GM12801 (cell line): ENCODE measurements around the gene HK3.

Experiments used
- TF ChIP-seq, protein P1 (sequence below): IDR thresholded peaks from one replicate; pipeline ENCODE4 v1.5.1; 2011; ENCODE audit warnings: control low read depth; ENCODE audit not compliant: insufficient read length; ENCODE audit errors: extremely low read depth

Gene HK3

DNA sequence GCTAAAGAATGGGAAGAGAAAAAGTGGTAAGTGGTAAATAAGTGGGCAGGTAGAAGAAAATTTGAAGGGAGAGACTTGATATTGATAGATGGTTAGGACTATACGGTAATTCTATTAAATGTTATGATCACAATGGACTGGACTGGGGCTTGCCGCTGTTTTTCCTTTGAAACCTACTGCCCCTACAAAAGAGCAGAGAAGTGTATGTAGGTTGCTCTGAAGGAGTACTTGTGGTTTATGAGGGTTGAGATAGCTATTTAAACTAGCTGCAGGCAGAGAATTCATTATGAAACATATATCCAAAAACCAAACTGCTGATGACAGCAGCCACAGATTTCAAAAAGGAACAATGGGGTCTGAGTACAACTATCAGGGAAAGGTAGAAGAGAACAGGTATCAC lies 16.8 kb upstream of the HK3 start:
- TF ChIP-seq, protein P1, sequence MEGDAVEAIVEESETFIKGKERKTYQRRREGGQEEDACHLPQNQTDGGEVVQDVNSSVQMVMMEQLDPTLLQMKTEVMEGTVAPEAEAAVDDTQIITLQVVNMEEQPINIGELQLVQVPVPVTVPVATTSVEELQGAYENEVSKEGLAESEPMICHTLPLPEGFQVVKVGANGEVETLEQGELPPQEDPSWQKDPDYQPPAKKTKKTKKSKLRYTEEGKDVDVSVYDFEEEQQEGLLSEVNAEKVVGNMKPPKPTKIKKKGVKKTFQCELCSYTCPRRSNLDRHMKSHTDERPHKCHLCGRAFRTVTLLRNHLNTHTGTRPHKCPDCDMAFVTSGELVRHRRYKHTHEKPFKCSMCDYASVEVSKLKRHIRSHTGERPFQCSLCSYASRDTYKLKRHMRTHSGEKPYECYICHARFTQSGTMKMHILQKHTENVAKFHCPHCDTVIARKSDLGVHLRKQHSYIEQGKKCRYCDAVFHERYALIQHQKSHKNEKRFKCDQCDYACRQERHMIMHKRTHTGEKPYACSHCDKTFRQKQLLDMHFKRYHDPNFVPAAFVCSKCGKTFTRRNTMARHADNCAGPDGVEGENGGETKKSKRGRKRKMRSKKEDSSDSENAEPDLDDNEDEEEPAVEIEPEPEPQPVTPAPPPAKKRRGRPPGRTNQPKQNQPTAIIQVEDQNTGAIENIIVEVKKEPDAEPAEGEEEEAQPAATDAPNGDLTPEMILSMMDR = no peak

DNA sequence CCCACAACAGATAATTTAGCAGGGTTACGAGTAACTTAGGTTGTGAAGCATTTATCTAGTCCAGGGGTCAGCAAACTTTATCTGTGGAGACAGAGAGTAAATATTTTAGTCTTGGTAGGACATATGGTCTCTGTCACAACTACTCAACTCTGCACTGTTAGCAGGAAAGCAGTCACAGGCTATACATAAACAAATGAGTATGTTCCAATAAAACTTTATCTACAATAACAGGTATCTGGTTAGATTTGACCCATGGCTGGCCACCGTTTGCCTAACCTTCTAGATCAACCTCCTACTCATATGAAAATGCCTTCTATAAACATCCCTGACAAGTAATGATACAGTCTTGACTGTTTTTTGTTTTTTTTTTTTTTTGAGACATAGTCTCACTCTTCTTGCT lies 13.0 kb upstream of the HK3 start:
- TF ChIP-seq, protein P1 = no peak

DNA sequence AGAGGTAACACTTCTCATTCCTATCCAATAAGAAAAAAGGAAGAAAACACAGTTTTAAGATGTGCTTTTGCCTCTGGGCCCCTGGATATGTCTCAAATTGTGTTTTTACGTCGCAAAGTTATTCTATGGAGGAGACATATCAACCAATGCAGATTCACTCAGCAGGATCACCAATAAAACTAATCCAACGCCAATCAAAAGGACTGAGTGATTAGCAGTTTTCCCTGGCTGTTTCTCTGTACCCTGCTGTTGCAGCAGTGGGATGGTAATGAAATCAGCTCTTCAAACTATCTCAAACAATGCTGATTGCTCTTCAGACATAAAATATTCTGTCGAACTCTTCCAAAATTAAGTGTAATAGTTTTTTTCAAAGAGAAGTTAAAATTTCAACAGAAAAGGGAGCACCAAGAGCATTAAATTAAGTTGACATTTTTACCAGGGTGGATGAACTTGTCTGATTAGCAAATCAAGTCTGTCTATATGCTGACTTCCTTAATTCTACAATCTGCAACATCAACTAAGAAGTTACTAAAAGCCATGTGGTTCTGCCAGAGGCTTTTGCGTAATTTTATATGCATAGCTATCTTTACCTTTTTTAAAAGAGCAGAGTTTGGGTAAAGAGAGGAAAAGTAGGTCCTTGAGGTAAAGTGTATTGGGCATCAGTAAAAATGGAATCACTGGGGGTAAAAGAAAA lies 9.7 kb upstream of the HK3 start:
- TF ChIP-seq, protein P1 = no peak

DNA sequence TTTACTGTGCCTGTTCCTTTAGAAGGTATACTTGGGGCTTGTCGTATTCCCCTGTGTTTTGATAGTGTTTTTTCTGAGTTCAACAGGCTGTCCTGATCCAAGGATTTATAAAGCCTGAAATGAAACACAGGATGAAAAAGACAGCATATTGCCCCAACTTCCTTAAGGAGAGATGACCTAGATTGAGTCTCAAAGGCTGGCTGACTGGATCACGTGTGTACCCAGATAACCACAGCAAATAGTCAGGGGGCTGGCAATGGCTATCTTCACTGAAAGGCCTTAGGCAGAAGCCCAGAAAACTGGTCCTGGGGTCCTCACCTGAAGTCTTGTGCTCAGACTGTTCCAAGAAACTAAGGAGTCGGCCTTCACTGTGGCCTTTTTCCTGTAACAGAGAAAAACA lies 7.7 kb upstream of the HK3 start:
- TF ChIP-seq, protein P1 = no peak

DNA sequence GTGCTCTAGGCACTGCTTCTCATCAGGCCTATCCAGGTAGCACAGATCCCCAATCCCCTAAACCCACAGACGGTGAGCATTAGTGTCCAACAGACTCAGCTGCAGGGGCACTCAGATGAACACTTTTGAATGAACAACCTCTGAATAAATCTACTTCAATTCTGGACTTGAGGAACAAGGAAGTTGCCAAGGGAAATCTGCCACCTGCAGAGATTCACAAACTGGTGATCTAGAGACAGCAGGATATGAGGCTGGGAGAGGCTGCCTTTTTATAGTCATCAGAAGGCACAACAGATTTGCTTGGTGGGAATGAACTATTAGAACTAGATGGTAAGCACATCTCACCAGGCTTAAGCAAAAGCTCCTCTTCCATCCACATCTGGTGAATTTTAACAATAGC lies 7.0 kb upstream of the HK3 start:
- TF ChIP-seq, protein P1 = no peak

DNA sequence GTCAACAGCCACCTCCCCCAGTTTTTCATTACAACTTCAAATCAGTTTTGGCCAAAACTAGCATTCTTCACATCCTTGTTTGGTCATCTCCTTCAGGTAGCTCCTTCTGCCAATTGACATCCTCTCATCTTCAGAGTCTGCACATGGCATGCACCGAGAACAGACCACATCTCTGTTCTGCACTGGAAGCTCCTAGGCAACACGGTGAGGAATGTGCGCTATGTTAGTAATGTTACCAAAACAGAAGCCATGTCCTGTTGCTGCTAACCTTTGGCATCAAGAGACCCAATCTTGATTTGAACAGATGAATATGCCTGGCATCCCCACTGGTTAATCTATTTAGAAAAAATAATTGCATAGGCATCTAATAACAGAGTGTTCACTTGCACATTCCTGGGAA lies 5.1 kb upstream of the HK3 start:
- TF ChIP-seq, protein P1 = no peak

DNA sequence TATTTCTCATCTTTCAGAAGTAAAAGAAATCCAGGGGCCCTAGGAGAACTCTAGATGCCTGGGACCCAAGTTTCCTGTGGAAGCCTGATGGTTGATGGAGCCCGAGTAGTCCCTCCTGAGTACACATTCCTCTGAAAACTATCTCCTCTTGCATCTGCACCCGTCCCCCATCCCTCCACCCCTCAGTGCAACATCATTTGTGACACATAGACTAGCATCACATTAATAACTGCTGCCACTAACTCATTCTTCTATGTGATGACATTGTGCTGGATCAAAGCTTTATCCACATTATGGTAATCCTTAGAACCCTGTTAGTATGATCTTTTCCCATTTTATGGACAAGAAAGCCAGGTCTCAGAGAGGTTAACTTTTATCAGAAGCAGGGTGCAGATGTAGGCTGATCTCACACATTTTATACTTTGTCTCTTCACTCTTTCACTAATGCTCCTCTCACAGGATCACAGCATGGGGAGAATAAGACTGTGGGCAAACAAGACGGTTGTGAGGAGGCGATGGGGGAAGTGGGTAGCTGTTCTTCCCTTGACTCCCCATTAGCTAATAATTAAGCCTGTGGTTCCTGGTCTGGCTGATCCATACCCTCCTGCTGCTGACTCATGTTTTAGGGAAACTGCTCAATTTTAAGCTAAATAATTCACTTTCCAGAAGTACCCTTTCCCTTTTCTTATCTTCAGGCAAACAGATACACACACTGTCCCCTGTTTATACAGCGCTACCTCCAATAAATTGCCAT lies 3.9 kb upstream of the HK3 start:
- TF ChIP-seq, protein P1 = no peak
